Stomach (tissue), 9 donors: Measurements from ENCODE around the gene SHC1. TPM values are rescaled to one million over a fixed set of nuclear protein-coding genes. Genes with fewer than 3 reads are reported as not detected.
A peak's percentile ranks its signal among the peaks of the same experiment; 100 is the strongest.

Source experiments
- DNase-seq, 2 donors: peaks; one replicate each; pipeline versions ENCODE4 v3.0.0 to v3.0.0-alpha.2; 2013 to 2019
- H3K27ac ChIP-seq, 5 donors: fragments of 200-600 bp in 4 of 5; sonication (generic) in 4 of 5; one replicate each; pipeline ENCODE4 v1.5.1; 2013 to 2019; ENCODE audit warnings: mild to moderate bottlenecking in 1 of 5, moderate library complexity in 1 of 5
- H3K27me3 ChIP-seq, 3 donors: fragments of 200-600 bp; sonication (generic); one replicate each; pipeline ENCODE4 v1.5.1; 2017 to 2019; ENCODE audit warnings: mixed run types in 1 of 3
- H3K36me3 ChIP-seq, 4 donors: fragments of 200-600 bp; sonication (generic); 1 replicate in 3 of 4; 2 replicates in 1 of 4; pipeline ENCODE4 v1.5.1; 2016 to 2019
- H3K4me1 ChIP-seq, 4 donors: fragments of 200-600 bp; sonication (generic); one replicate each; pipeline ENCODE4 v1.5.1; 2016 to 2019
- H3K4me3 ChIP-seq, 4 donors: fragments of 200-600 bp; sonication (generic) in 3 of 4; one replicate each; pipeline ENCODE4 v1.5.1; 2016 to 2019; ENCODE audit warnings: mild to moderate bottlenecking in 1 of 4
- H3K9me3 ChIP-seq, 4 donors: fragments of 200-600 bp; sonication (generic); one replicate each; pipeline ENCODE4 v1.5.1; 2016 to 2019
- EP300 ChIP-seq: sonication (generic); formaldehyde crosslinking; IDR thresholded peaks from one replicate; pipeline ENCODE4 v1.6.1; 2017; ENCODE audit warnings: antibody characterized with exemption
- POLR2A ChIP-seq, 4 donors: fragments of 450-650 bp; IDR thresholded peaks; one replicate each; pipeline ENCODE4 v1.6.1; 2016; ENCODE audit warnings: antibody characterized with exemption in 4 of 4, control low read depth in 2 of 4, mild to moderate bottlenecking in 1 of 4, moderate library complexity in 1 of 4
- POLR2AphosphoS5 ChIP-seq, 3 donors: sonication (generic); formaldehyde crosslinking; IDR thresholded peaks; one replicate each; pipeline ENCODE4 v1.6.1; 2016; ENCODE audit warnings: antibody characterized with exemption in 3 of 3
- WGBS, 5 donors: extraction: QIAGEN DNeasy Blood & Tissue Kit in 3 of 5; methylation state at CpG; one replicate each; pipeline versions ENCODE4 v1.1.5 to v1.1.7; 2013 to 2018; 5-methylcytosine and 5-hydroxymethylcytosine counted together
- intact Hi-C: fragments of 100-400 bp; cut with DNase I; formaldehyde crosslinking; loops from one replicate; pipeline ENCODE4 v1.15.1; 2023; ENCODE audit warnings: low total_unique reads
- polyA plus RNA-seq, 3 donors: library from polyadenylated mRNA; stranded (reverse); fragments of 200-250 nt; gene quantifications; one replicate each; pipeline ENCODE4 v1.2.3, GENCODE V29; 2013
- total RNA-seq, 5 donors: library from RNA; depleted of rRNA; stranded (reverse); fragments of >200 nt; gene quantifications; one replicate each; pipeline versions ENCODE4 v1.1.0 to v1.2.3, GENCODE V29; 2014 to 2016
- TF ChIP-seq, protein P1 (sequence below), 7 experiments: fragments of 450-650 bp in 4 of 7; fragments of 200-600 bp in 3 of 7; sonication (generic) in 3 of 7; IDR thresholded peaks; one replicate each; pipeline ENCODE4 v1.5.1; 2016 to 2019; ENCODE audit warnings: antibody characterized with exemption in 7 of 7, control low read depth in 2 of 7, mild to moderate bottlenecking in 1 of 7
- donor health status: healthy with polysubstance abuse.
- donor health status: Bipolar disorder and iron deficiency.
- donor health status: healthy.

The SHC1 gene
- total and polyA plus RNA-seq, 8 donors = 23.2 to 81.1 (median 58.0) TPM

DNA sequence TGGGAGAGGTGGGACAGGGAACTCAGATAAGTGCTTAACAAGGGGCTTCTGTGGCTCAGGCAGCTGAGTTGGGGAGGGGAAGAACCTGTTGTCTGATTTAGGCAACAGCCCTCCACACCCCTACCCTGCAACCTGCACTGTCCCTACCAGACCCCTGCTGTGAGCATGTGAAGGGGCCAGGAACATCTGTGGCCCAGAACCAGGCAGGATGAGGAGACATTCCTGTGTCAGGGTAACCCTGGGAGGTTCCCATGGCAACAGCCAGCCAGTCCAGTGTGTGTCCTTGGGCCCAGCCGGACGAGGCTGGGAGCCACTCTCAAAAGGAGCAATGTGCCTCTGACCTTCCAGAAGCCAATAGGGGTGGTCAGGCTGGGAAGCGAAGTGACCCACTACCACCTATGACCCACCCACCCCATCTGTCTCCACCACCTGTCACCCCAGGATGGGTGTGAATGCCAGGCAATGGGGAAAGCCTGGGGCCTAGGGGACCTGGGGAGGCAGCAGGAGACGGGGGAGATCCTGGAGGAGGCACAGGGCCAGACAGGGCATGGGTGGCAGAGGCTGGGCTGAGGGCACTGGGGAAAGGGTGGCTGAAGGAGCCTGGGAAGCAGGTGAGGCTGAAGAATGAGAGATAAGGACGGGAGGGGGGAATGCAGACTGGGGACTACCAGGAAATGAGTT is 29.1 kb downstream of the SHC1 start:
- no peak overlapping the region for H3K4me3 ChIP-seq
- peaks cover 7 to 24% (median 19%) of the 10 kb centered on the region in 4 donors for H3K36me3 ChIP-seq
- H3K27ac ChIP-seq = peak overlapping the region; percentile 49 to 85 (median 71)
- no peak for TF ChIP-seq POLR2A (IDR thresholded peaks at IDR 0.05)
- WGBS, 5 donors = 33 to 44% (median 38%) methylated on average over 3 to 5 of the region's 5 CpGs
- DNase-seq = peak; percentile 48 to 76
- intact Hi-C loops = no loop called here
- peaks cover 42 to 76% (median 58%) of the 10 kb centered on the region in 4 donors for H3K4me1 ChIP-seq
- H3K9me3 ChIP-seq = no peaks in the 10 kb centered on the region
- no peaks in the 10 kb centered on the region for H3K27me3 ChIP-seq

DNA sequence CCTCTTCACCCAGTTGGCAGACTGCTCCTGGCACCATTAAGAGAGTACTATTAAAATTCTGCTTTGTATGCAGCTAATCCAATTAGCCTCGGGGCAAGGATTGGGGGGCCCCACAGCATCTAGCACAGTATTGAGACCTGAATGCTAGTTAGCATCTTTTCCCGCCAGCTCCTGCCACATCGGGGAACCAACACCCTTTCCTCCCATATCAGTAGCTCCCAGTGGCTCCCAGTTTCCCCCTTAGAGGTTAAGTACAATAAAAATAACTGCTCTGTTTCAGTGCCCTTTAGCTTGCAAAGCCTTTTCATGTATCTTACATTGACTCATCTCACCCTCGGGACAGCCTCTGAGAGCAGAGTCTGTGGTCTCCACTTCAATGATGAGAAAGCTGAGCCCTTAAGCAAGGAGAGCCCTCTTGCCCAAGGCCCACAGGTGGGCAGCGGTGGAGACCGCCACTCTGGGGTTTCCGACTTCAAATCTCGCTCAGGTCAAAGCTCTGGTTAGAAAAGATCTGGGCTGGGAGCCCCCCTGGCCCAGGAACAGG is 29.8 kb downstream of the SHC1 start:
- 66 to 75% (median 70%) methylated on average over 7 to 8 of the region's 8 CpGs for WGBS, 5 donors
- H3K4me1 ChIP-seq = peaks cover 45 to 83% (median 64%) of the 10 kb centered on the region in 4 donors
- DNase-seq = no peak
- peak overlapping the region in 4 of 5 donors; percentile 10 to 85 (median 72) for H3K27ac ChIP-seq
- intact Hi-C loops = no loop called here
- peaks cover 3 to 16% (median 12%) of the 10 kb centered on the region in 4 donors for H3K36me3 ChIP-seq
- no peak for TF ChIP-seq POLR2AphosphoS5 (IDR thresholded peaks at IDR 0.05)
- TF ChIP-seq, protein P1, sequence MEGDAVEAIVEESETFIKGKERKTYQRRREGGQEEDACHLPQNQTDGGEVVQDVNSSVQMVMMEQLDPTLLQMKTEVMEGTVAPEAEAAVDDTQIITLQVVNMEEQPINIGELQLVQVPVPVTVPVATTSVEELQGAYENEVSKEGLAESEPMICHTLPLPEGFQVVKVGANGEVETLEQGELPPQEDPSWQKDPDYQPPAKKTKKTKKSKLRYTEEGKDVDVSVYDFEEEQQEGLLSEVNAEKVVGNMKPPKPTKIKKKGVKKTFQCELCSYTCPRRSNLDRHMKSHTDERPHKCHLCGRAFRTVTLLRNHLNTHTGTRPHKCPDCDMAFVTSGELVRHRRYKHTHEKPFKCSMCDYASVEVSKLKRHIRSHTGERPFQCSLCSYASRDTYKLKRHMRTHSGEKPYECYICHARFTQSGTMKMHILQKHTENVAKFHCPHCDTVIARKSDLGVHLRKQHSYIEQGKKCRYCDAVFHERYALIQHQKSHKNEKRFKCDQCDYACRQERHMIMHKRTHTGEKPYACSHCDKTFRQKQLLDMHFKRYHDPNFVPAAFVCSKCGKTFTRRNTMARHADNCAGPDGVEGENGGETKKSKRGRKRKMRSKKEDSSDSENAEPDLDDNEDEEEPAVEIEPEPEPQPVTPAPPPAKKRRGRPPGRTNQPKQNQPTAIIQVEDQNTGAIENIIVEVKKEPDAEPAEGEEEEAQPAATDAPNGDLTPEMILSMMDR (IDR thresholded peaks at IDR 0.05) = no peak
- no peak for TF ChIP-seq EP300
- TF ChIP-seq POLR2A (IDR thresholded peaks at IDR 0.05) = no peak
- no peaks in the 10 kb centered on the region for H3K27me3 ChIP-seq
- H3K4me3 ChIP-seq = no peak overlapping the region
- no peaks in the 10 kb centered on the region for H3K9me3 ChIP-seq

DNA sequence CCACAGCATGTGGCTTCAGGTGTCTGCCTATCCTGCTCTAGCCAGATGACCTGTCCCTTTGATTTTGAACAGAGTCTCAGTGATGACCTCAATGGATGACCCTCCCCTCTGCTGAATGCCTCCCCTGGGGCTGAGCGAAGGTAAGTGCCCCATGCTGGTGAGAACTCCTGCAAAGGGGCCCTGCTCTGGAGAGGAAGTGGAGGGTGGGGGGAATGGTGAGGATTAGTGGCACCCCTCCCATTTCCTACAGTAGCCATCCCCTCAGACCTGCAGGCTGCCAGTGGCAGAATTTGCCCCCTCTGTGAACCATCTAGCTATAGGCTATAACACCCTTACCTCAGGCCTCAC is 30.4 kb downstream of the SHC1 start:
- no peaks in the 10 kb centered on the region for H3K27me3 ChIP-seq
- H3K36me3 ChIP-seq = peaks cover 3 to 11% (median 6%) of the 10 kb centered on the region in 4 donors
- peak overlapping the region in 2 of 5 donors; percentile 74 to 85 for H3K27ac ChIP-seq
- no peak for DNase-seq
- TF ChIP-seq POLR2AphosphoS5 (IDR thresholded peaks at IDR 0.05) (no peak), POLR2A (IDR thresholded peaks at IDR 0.05) (no peak), EP300 (no peak)
- TF ChIP-seq, protein P1 (IDR thresholded peaks at IDR 0.05) = no peak
- peaks cover 51 to 84% (median 67%) of the 10 kb centered on the region in 4 donors for H3K4me1 ChIP-seq
- whole genome bisulfite sequencing, 5 donors = 81 to 100% (median 89%) methylated on average over 1 of the region's 1 CpG
- H3K4me3 ChIP-seq = no peak overlapping the region
- H3K9me3 ChIP-seq = no peaks in the 10 kb centered on the region
- intact Hi-C loops = no loop called here

DNA sequence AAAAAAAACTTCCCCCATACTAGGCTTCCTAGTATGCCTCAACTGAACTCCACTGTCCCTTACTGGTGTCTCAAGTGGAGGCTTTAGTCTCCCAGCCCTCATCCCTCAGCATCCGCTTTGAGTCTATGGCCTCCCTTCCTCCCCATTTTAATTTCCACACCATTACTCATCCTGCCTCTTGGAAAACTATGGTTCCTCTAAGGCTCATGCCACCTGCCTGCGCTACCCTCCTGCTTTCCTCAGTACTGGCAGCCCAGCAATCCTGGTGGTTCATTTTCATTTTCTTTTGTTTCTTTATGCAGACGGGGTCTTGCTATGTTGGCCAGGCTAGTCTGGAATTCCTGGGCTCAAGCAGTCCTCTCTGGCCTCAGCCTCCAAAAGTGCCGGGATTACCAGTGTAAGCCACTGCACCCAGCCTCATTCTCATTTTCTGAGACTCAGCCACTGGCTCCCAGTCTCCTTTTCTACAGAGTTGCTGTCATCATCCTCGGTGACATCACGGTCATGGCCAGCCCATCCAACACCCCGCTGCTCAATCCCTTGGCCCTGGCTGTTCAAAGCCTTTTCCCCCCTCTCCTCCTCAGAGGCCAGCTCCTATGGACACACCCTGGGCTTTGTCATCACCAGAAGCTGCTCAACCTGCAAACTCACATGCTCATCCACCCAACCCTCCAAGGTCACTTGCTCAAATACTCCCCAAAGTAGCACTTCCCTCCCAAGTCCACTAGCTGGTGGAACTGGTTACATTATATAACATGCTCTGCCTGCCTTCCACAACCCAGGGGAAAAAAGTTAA is 31.7 kb downstream of the SHC1 start:
- intact Hi-C loops = no loop called here
- Histone ChIP-seq H3K27me3 (no peaks in the 10 kb centered on the region), H3K4me3 (no peak overlapping the region), H3K4me1 (peaks cover 42 to 76% (median 57%) of the 10 kb centered on the region in 4 donors), H3K27ac (peak overlapping the region; percentile 5 to 99 (median 98)), H3K36me3 (no peaks in the 10 kb centered on the region), H3K9me3 (no peaks in the 10 kb centered on the region)
- DNase-seq = no peak
- WGBS, 5 donors = 96 to 99% (median 98%) methylated on average over 7 of the region's 7 CpGs
- TF ChIP-seq EP300 (no peak), POLR2AphosphoS5 (IDR thresholded peaks at IDR 0.05) (no peak)

DNA sequence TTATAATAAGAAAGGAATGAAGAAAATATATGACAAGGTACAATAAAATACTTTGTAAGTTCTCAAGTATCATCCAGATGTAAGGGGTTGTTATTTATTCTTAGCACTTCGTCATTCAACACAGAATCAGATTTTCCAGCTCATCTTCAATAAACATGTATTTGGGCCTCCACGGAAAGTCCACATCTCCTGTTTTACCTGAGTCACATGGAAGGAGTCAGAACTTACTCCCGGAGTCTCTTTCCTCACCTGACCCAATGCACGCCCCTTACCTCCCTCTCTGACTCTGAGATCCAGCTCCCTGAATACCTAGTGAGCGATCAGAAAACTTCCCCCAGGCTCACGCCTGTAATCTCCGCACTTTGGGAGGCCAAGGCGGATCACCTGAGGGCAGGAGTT is 32.6 kb downstream of the SHC1 start:
- intact Hi-C loops = no loop called here
- H3K4me3 ChIP-seq = peak overlapping the region in 2 of 4 donors; percentile 60 to 73
- H3K27ac ChIP-seq = peak overlapping the region; percentile 94 to 99 (median 98)
- H3K9me3 ChIP-seq = no peaks in the 10 kb centered on the region
- no peaks in the 10 kb centered on the region for H3K36me3 ChIP-seq
- WGBS, 5 donors = 74 to 78% (median 76%) methylated on average over 8 of the region's 8 CpGs
- TF ChIP-seq POLR2AphosphoS5 (IDR thresholded peaks at IDR 0.05) (no peak), POLR2A (IDR thresholded peaks at IDR 0.05) (no peak), EP300 (no peak)
- TF ChIP-seq, protein P1 (IDR thresholded peaks at IDR 0.05) = no peak
- H3K27me3 ChIP-seq = no peaks in the 10 kb centered on the region
- no peak for DNase-seq
- H3K4me1 ChIP-seq = peaks cover 37 to 70% (median 49%) of the 10 kb centered on the region in 4 donors
